Trophoblast cell (in vitro differentiated cells and primary cell): ENCODE data around the gene SLC2A4RG.

ENCODE experiments used
- DNase-seq, 2 donors: peaks; one replicate each; pipeline ENCODE4 v3.0.0-alpha.2; 2016
- H2AFZ ChIP-seq: 2 replicates; pipeline ENCODE4 v1.6.1; 2013; ENCODE audit warnings: low read length, moderate library complexity, mild to moderate bottlenecking; ENCODE audit not compliant: insufficient read depth, poor library complexity
- H2AK5ac ChIP-seq: 2 replicates; pipeline ENCODE4 v1.6.1; 2013; ENCODE audit warnings: mild to moderate bottlenecking, low read length
- H2BK120ac ChIP-seq: 2 replicates; pipeline ENCODE4 v1.6.1; 2013; ENCODE audit warnings: low read length, mild to moderate bottlenecking, moderate library complexity; ENCODE audit not compliant: insufficient read depth, poor library complexity
- H2BK12ac ChIP-seq: 2 replicates; pipeline ENCODE4 v1.6.1; 2013; ENCODE audit warnings: mild to moderate bottlenecking, low read length, moderate library complexity
- H2BK5ac ChIP-seq: 2 replicates; pipeline ENCODE4 v1.6.1; 2013; ENCODE audit warnings: low read length, low read depth, moderate library complexity, mild to moderate bottlenecking; ENCODE audit not compliant: poor library complexity
- H3K14ac ChIP-seq: 2 replicates; pipeline ENCODE4 v1.6.1; 2013; ENCODE audit warnings: mild to moderate bottlenecking, low read length
- H3K18ac ChIP-seq: 2 replicates; pipeline ENCODE4 v1.6.1; 2013; ENCODE audit warnings: mild to moderate bottlenecking, low read length
- H3K23ac ChIP-seq: 2 replicates; pipeline ENCODE4 v1.6.1; 2013; ENCODE audit warnings: low read length
- H3K27ac ChIP-seq: 2 replicates; pipeline ENCODE4 v1.5.1; 2013; ENCODE audit warnings: low read depth, mild to moderate bottlenecking, inconsistent platforms, low read length, moderate library complexity
- H3K27me3 ChIP-seq: 2 replicates; pipeline ENCODE4 v1.6.1; 2013; ENCODE audit warnings: inconsistent platforms, mild to moderate bottlenecking, low read length, moderate library complexity; ENCODE audit not compliant: insufficient read depth
- H3K36me3 ChIP-seq, 2 experiments: 1 replicate in 1 of 2; 2 replicates in 1 of 2; pipeline ENCODE4 v1.6.1; 2013; ENCODE audit warnings: low read length in 2 of 2, mild to moderate bottlenecking in 2 of 2, moderate library complexity in 1 of 2; ENCODE audit not compliant: insufficient read depth in 2 of 2, control insufficient read depth in 1 of 2
- H3K4ac ChIP-seq: 2 replicates; pipeline ENCODE4 v1.6.1; 2013; ENCODE audit warnings: low read depth, mild to moderate bottlenecking, low read length, moderate library complexity
- H3K4me1 ChIP-seq, 2 experiments: 1 replicate in 1 of 2; 2 replicates in 1 of 2; pipeline ENCODE4 v1.6.1; 2013; ENCODE audit warnings: low read length in 2 of 2, mild to moderate bottlenecking in 2 of 2, moderate library complexity in 1 of 2; ENCODE audit not compliant: insufficient read depth in 2 of 2, control insufficient read depth in 1 of 2
- H3K4me2 ChIP-seq: 2 replicates; pipeline ENCODE4 v1.6.1; 2013; ENCODE audit warnings: inconsistent platforms, mild to moderate bottlenecking, low read length, moderate library complexity
- H3K4me3 ChIP-seq: 2 replicates; pipeline ENCODE4 v1.5.1; 2013; ENCODE audit warnings: mild to moderate bottlenecking, low read depth, low read length, inconsistent platforms
- H3K79me1 ChIP-seq: one replicate; pipeline ENCODE4 v1.6.1; 2013; ENCODE audit warnings: low read length
- H3K79me2 ChIP-seq: 2 replicates; pipeline ENCODE4 v1.6.1; 2013; ENCODE audit warnings: low read length, mild to moderate bottlenecking; ENCODE audit not compliant: control insufficient read depth, insufficient read depth, poor library complexity
- H3K9ac ChIP-seq: 2 replicates; pipeline ENCODE4 v1.6.1; 2013; ENCODE audit warnings: mild to moderate bottlenecking, low read length
- H3K9me3 ChIP-seq: 2 replicates; pipeline ENCODE4 v1.6.1; 2013; ENCODE audit warnings: low read depth, mild to moderate bottlenecking, control low read depth, inconsistent platforms, low read length; ENCODE audit not compliant: insufficient read depth
- H4K12ac ChIP-seq: 2 replicates; pipeline ENCODE4 v1.6.1; 2013; ENCODE audit warnings: low read depth, mild to moderate bottlenecking, low read length, moderate library complexity
- H4K8ac ChIP-seq: 2 replicates; pipeline ENCODE4 v1.6.1; 2013; ENCODE audit warnings: low read depth, mild to moderate bottlenecking, low read length, moderate library complexity
- H4K91ac ChIP-seq: one replicate; pipeline ENCODE4 v1.6.1; 2013; ENCODE audit warnings: low read depth, mild to moderate bottlenecking, low read length, moderate library complexity
- WGBS: extraction: QIAGEN DNeasy Blood & Tissue Kit; methylation state at CpG from one replicate; pipeline ENCODE4 v1.1.7; 2013; ENCODE audit warnings: missing lambda C conversion rate; ENCODE audit not compliant: insufficient read length, insufficient coverage; ENCODE audit errors: extremely low coverage; 5-methylcytosine and 5-hydroxymethylcytosine counted together

SLC2A4RG gene

GRCh38 chr20:63694584-63695423 lies 44.8 kb upstream of the SLC2A4RG start:
- Histone ChIP-seq H3K4ac (no peak overlapping the region), H3K36me3 (peaks cover 0 to 5% of the 10 kb centered on the region in 2 experiments), H2BK5ac (no peak overlapping the region), H4K12ac (no peak overlapping the region), H3K14ac (no peak overlapping the region), H3K4me1 (peaks cover 5 to 11% of the 10 kb centered on the region in 2 experiments), H3K23ac (no peak overlapping the region), H3K79me1 (no peaks in the 10 kb centered on the region), H3K79me2 (no peaks in the 10 kb centered on the region), H2AFZ (no peak overlapping the region), H2BK12ac (no peak overlapping the region), H3K27me3 (no peaks in the 10 kb centered on the region), H4K8ac (no peak overlapping the region), H3K9me3 (peaks cover 3% of the 10 kb centered on the region), H3K9ac (no peak overlapping the region), H3K4me2 (no peak overlapping the region), H3K27ac (no peak overlapping the region), H4K91ac (no peak overlapping the region), H3K18ac (no peak overlapping the region), H2BK120ac (no peak overlapping the region), H2AK5ac (no peak overlapping the region), H3K4me3 (no peak overlapping the region)
- no peak for DNase-seq
- no CpG with 5 or more reads among the region's 37 CpGs for WGBS

GRCh38 chr20:63695424-63696305 lies 43.9 kb upstream of the SLC2A4RG start:
- WGBS, result no CpG with 5 or more reads among the region's 25 CpGs
- peaks cover 6 to 11% of the 10 kb centered on the region in 2 experiments for H3K4me1 ChIP-seq
- H3K14ac ChIP-seq, result no peak overlapping the region
- H3K18ac ChIP-seq, result no peak overlapping the region
- H2BK120ac ChIP-seq, result no peak overlapping the region
- no peak overlapping the region for H2BK5ac ChIP-seq
- no peak overlapping the region for H3K9ac ChIP-seq
- peaks cover 2 to 6% of the 10 kb centered on the region in 2 experiments for H3K36me3 ChIP-seq
- H3K23ac ChIP-seq, result no peak overlapping the region
- H4K8ac ChIP-seq, result no peak overlapping the region
- no peaks in the 10 kb centered on the region for H3K27me3 ChIP-seq
- no peaks in the 10 kb centered on the region for H3K79me2 ChIP-seq
- no peak overlapping the region for H2BK12ac ChIP-seq
- DNase-seq, result no peak
- no peak overlapping the region for H3K4me3 ChIP-seq
- no peak overlapping the region for H3K4me2 ChIP-seq
- no peak overlapping the region for H4K91ac ChIP-seq
- H2AFZ ChIP-seq, result no peak overlapping the region
- H4K12ac ChIP-seq, result no peak overlapping the region
- no peak overlapping the region for H2AK5ac ChIP-seq
- H3K9me3 ChIP-seq, result peaks cover 3% of the 10 kb centered on the region
- H3K4ac ChIP-seq, result no peak overlapping the region
- H3K79me1 ChIP-seq, result no peaks in the 10 kb centered on the region
- no peak overlapping the region for H3K27ac ChIP-seq

DNA sequence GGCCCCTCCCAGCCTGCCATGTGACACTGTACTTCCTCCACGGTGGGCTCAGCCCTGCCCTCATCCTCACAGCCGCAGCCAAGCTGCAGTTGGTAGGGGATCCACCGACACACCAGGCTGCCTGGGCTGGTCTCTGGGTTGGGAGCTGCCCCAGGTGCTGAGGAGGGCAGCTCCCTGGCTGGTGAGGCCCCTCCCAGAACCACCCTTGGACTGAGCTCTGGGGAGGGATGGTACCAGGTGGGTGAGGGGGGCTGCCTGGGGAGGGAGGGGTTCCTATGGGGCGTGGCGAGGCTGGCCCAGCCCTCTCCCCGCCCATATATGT lies 43.3 kb upstream of the SLC2A4RG start:
- no peak overlapping the region for H4K8ac ChIP-seq
- DNase-seq, result no peak
- H3K27ac ChIP-seq, result no peak overlapping the region
- no CpG with 5 or more reads among the region's 6 CpGs for WGBS
- no peaks in the 10 kb centered on the region for H3K79me1 ChIP-seq
- no peak overlapping the region for H3K9ac ChIP-seq
- H2AK5ac ChIP-seq, result no peak overlapping the region
- peaks cover 3% of the 10 kb centered on the region for H3K9me3 ChIP-seq
- H3K4me1 ChIP-seq, result peaks cover 6 to 11% of the 10 kb centered on the region in 2 experiments
- no peak overlapping the region for H3K14ac ChIP-seq
- no peaks in the 10 kb centered on the region for H3K27me3 ChIP-seq
- no peak overlapping the region for H2AFZ ChIP-seq
- H2BK5ac ChIP-seq, result no peak overlapping the region
- no peaks in the 10 kb centered on the region for H3K79me2 ChIP-seq
- H3K4me3 ChIP-seq, result no peak overlapping the region
- H3K36me3 ChIP-seq, result peaks cover 2 to 6% of the 10 kb centered on the region in 2 experiments
- no peak overlapping the region for H3K23ac ChIP-seq
- no peak overlapping the region for H4K12ac ChIP-seq
- no peak overlapping the region for H4K91ac ChIP-seq
- no peak overlapping the region for H2BK12ac ChIP-seq
- no peak overlapping the region for H3K18ac ChIP-seq
- no peak overlapping the region for H3K4ac ChIP-seq
- H3K4me2 ChIP-seq, result no peak overlapping the region
- H2BK120ac ChIP-seq, result no peak overlapping the region

GRCh38 chr20:63696628-63697356 lies 42.8 kb upstream of the SLC2A4RG start, which contains the start of gene TNFRSF6B:
Gene TNFRSF6B, plus strand, starts transcription at chr20:63696652. Its CDS starts 116 bp downstream, at chr20:63696768.
- Histone ChIP-seq H3K14ac (no peak within 1 kb of the TSS), H3K4me3 (no peak within 1 kb of the TSS), H2BK5ac (no peak within 1 kb of the TSS), H2BK120ac (no peak within 1 kb of the TSS), H3K4me1 (peaks cover 6 to 11% of the 10 kb centered on the region in 2 experiments), H3K27me3 (no peaks in the 10 kb centered on the region), H2BK12ac (no peak within 1 kb of the TSS), H3K4ac (no peak within 1 kb of the TSS), H3K79me1 (no peaks in the 10 kb centered on the region), H3K9ac (no peak within 1 kb of the TSS), H4K91ac (no peak within 1 kb of the TSS), H2AFZ (peak within 1 kb of the TSS; percentile 5), H3K79me2 (no peaks in the 10 kb centered on the region), H3K36me3 (peaks cover 2 to 6% of the 10 kb centered on the region in 2 experiments), H3K9me3 (peaks cover 3% of the 10 kb centered on the region), H3K18ac (no peak within 1 kb of the TSS), H2AK5ac (no peak within 1 kb of the TSS), H3K27ac (no peak within 1 kb of the TSS), H4K8ac (no peak within 1 kb of the TSS), H3K4me2 (no peak within 1 kb of the TSS), H4K12ac (peak within 1 kb of the TSS; percentile 8), H3K23ac (no peak within 1 kb of the TSS)
- no peak for DNase-seq
- no CpG with 5 or more reads among the region's 52 CpGs for whole genome bisulfite sequencing
